WTC11 (cell line): ENCODE results near the gene SELENOP. TPM values are rescaled to one million over a fixed set of nuclear protein-coding genes. Genes with fewer than 3 reads are reported as not detected.

Source experiments
- ATAC-seq: fragments of 200-7000 bp; cut with Tn5 transposase; 2 replicates; pipeline ENCODE4 v1.10.0; 2021; ENCODE audit warnings: mild to moderate bottlenecking, moderate library complexity
- CTCF ChIA-PET: fragments of 300-600 bp; sonication (Branson Sonifier 250); formaldehyde crosslinking; loops from one replicate; lab custom pipeline; 2021; ENCODE audit warnings: antibody characterized with exemption; lab: Charles Lee
- POLR2A ChIA-PET: fragments of 350-600 bp; sonication (Branson Sonifier 250); formaldehyde crosslinking; loops from one replicate; lab custom pipeline; 2021; ENCODE audit warnings: antibody characterized with exemption; lab: Charles Lee
- DNase-seq: peaks from one replicate; pipeline ENCODE4 v3.0.0; 2021; ENCODE audit warnings: low spot score
- H3K27ac Mint-ChIP-seq: 2 replicates; pipeline ENCODE4 v1.8.0; 2021; ENCODE audit warnings: mixed read lengths
- H3K27me3 Mint-ChIP-seq: 2 replicates; pipeline ENCODE4 v1.8.0; 2021; ENCODE audit warnings: low read depth, mild to moderate bottlenecking, moderate library complexity, mixed read lengths
- H3K36me3 Mint-ChIP-seq: 2 replicates; pipeline ENCODE4 v1.8.0; 2021; ENCODE audit warnings: mixed read lengths
- H3K4me1 Mint-ChIP-seq: 2 replicates; pipeline ENCODE4 v1.8.0; 2022; ENCODE audit warnings: mixed read lengths
- H3K4me3 Mint-ChIP-seq: 2 replicates; pipeline ENCODE4 v1.8.0; 2021; ENCODE audit warnings: mild to moderate bottlenecking, moderate library complexity, mixed read lengths
- H3K9me3 Mint-ChIP-seq: 2 replicates; pipeline ENCODE4 v1.8.0; 2021; ENCODE audit warnings: mixed read lengths
- CREM ChIP-seq: sonication (generic); formaldehyde crosslinking; IDR thresholded peaks from 2 replicates; pipeline ENCODE4 v1.8.1; 2022; ENCODE audit warnings: mild to moderate bottlenecking, missing genetic modification reagents, moderate library complexity
- ELF4 ChIP-seq: sonication (generic); formaldehyde crosslinking; IDR thresholded peaks from 2 replicates; pipeline ENCODE4 v1.8.1; 2022; ENCODE audit warnings: low read depth, mild to moderate bottlenecking, moderate library complexity, missing genetic modification reagents
- ESRRA ChIP-seq: sonication (generic); formaldehyde crosslinking; IDR thresholded peaks from 2 replicates; pipeline ENCODE4 v1.8.1; 2022; ENCODE audit warnings: mild to moderate bottlenecking, missing genetic modification reagents, borderline replicate concordance
- ETV6 ChIP-seq: sonication (generic); formaldehyde crosslinking; IDR thresholded peaks from 2 replicates; pipeline ENCODE4 v1.8.1; 2022; ENCODE audit warnings: mild to moderate bottlenecking, missing genetic modification reagents
- FOXJ3 ChIP-seq: sonication (generic); formaldehyde crosslinking; IDR thresholded peaks from 2 replicates; pipeline ENCODE4 v1.9.0; 2021; ENCODE audit warnings: missing genetic modification reagents, mild to moderate bottlenecking, borderline replicate concordance
- FOXK1 ChIP-seq: sonication (generic); formaldehyde crosslinking; IDR thresholded peaks from 2 replicates; pipeline ENCODE4 v1.8.0; 2022; ENCODE audit warnings: mild to moderate bottlenecking, moderate library complexity, missing genetic modification reagents
- FOXP1 ChIP-seq: sonication (generic); formaldehyde crosslinking; IDR thresholded peaks from 2 replicates; pipeline ENCODE4 v1.8.0; 2022; ENCODE audit warnings: missing genetic modification reagents, mild to moderate bottlenecking, moderate library complexity, borderline replicate concordance
- GABPB1 ChIP-seq: sonication (generic); formaldehyde crosslinking; IDR thresholded peaks from 2 replicates; pipeline ENCODE4 v1.8.1; 2023; ENCODE audit warnings: mild to moderate bottlenecking, missing genetic modification reagents
- GTF2I ChIP-seq: fragments of 250-450 bp; sonication (Bioruptor Pico); conservative IDR thresholded peaks from 2 replicates; pipeline ENCODE4 v1.4.0; 2021; ENCODE audit warnings: mild to moderate bottlenecking
- IRF2 ChIP-seq: sonication (generic); formaldehyde crosslinking; IDR thresholded peaks from 2 replicates; pipeline ENCODE4 v1.8.0; 2022; ENCODE audit warnings: low read depth, missing genetic modification reagents, borderline replicate concordance
- MXD4 ChIP-seq: fragments of 250-450 bp; sonication (Bioruptor Pico); IDR thresholded peaks from 2 replicates; pipeline ENCODE4 v1.8.0; 2021; ENCODE audit warnings: mild to moderate bottlenecking, moderate library complexity, borderline replicate concordance
- NFATC4 ChIP-seq: fragments of 250-450 bp; sonication (Bioruptor Pico); IDR thresholded peaks from 2 replicates; pipeline ENCODE4 v1.9.0; 2021; ENCODE audit warnings: mild to moderate bottlenecking
- NR2C2 ChIP-seq: sonication (generic); formaldehyde crosslinking; IDR thresholded peaks from 2 replicates; pipeline ENCODE4 v1.8.0; 2022; ENCODE audit warnings: mild to moderate bottlenecking, missing genetic modification reagents
- NR3C1 ChIP-seq: sonication (generic); formaldehyde crosslinking; conservative IDR thresholded peaks from 2 replicates; pipeline ENCODE4 v1.8.1; 2023; ENCODE audit warnings: low read depth, mild to moderate bottlenecking, missing genetic modification reagents
- SMAD4 ChIP-seq: sonication (generic); formaldehyde crosslinking; IDR thresholded peaks from 2 replicates; pipeline ENCODE4 v1.8.0; 2022; ENCODE audit warnings: mild to moderate bottlenecking, missing genetic modification reagents
- SP1 ChIP-seq: sonication (generic); formaldehyde crosslinking; conservative IDR thresholded peaks from 2 replicates; pipeline ENCODE4 v1.8.1; 2022; ENCODE audit warnings: missing genetic modification reagents
- TEAD1 ChIP-seq: sonication (generic); formaldehyde crosslinking; IDR thresholded peaks from 2 replicates; pipeline ENCODE4 v1.8.0; 2022; ENCODE audit warnings: mild to moderate bottlenecking, missing genetic modification reagents
- ZBTB21 ChIP-seq: sonication (generic); formaldehyde crosslinking; IDR thresholded peaks from 2 replicates; pipeline ENCODE4 v1.8.1; 2023; ENCODE audit warnings: mild to moderate bottlenecking, missing genetic modification reagents, borderline replicate concordance
- ZNF263 ChIP-seq: sonication (generic); formaldehyde crosslinking; IDR thresholded peaks from 2 replicates; pipeline ENCODE4 v1.8.1; 2022; ENCODE audit warnings: low read depth, mild to moderate bottlenecking, moderate library complexity, missing genetic modification reagents
- total RNA-seq: library from RNA; stranded (reverse); gene quantifications from 3 replicates; pipeline ENCODE4 v1.2.3, GENCODE V29; 2021
- TF ChIP-seq, protein P1 (sequence below): fragments of 200-600 bp; IDR thresholded peaks from 2 replicates; pipeline ENCODE4 v1.8.0; 2022; ENCODE audit warnings: antibody characterized with exemption
- TF ChIP-seq, protein P2 (sequence below): sonication (generic); formaldehyde crosslinking; IDR thresholded peaks from 2 replicates; pipeline ENCODE4 v1.8.0; 2023; ENCODE audit warnings: missing genetic modification reagents
- TF ChIP-seq, protein P3 (sequence below): sonication (generic); formaldehyde crosslinking; IDR thresholded peaks from 2 replicates; pipeline ENCODE4 v1.8.1; 2022; ENCODE audit warnings: mild to moderate bottlenecking, moderate library complexity, missing genetic modification reagents
- TF ChIP-seq, protein P4 (sequence below): sonication (generic); formaldehyde crosslinking; IDR thresholded peaks from 2 replicates; pipeline ENCODE4 v1.8.0; 2022; ENCODE audit warnings: mild to moderate bottlenecking, missing genetic modification reagents
- TF ChIP-seq, protein P5 (sequence below): sonication (generic); formaldehyde crosslinking; IDR thresholded peaks from 2 replicates; pipeline ENCODE4 v1.8.1; 2023; ENCODE audit warnings: mild to moderate bottlenecking, missing genetic modification reagents, moderate library complexity
- TF ChIP-seq, protein P6 (sequence below): fragments of 250-450 bp; sonication (Bioruptor Pico); conservative IDR thresholded peaks from 2 replicates; pipeline ENCODE4 v1.9.0; 2021; ENCODE audit warnings: mild to moderate bottlenecking
- TF ChIP-seq, protein P7 (sequence below): sonication (generic); formaldehyde crosslinking; IDR thresholded peaks from 2 replicates; pipeline ENCODE4 v1.8.0; 2022; ENCODE audit warnings: mild to moderate bottlenecking, missing genetic modification reagents

Gene SELENOP
- total RNA-seq, 1 experiment from 2014 or later: 13.2 TPM

DNA sequence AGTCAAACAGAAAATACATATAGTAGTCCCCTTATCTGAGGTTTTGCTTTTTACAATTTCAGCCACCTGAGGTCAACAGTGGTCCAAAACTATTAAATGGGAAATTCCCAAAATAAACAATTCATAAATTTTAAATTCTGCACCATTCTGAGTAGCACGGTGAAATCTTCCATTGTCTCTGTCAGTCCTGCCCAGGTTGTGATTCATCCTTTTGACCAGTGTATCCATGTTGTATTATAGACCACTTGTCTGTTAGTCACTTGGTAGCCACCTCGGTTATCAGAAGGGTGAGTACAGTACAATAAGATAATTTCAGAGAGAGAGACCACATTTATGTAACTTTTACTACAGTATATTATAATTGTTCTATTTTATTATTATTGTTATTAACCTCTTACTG is 52.2 kb downstream of the SELENOP start (continued):
- TF ChIP-seq, protein P1, sequence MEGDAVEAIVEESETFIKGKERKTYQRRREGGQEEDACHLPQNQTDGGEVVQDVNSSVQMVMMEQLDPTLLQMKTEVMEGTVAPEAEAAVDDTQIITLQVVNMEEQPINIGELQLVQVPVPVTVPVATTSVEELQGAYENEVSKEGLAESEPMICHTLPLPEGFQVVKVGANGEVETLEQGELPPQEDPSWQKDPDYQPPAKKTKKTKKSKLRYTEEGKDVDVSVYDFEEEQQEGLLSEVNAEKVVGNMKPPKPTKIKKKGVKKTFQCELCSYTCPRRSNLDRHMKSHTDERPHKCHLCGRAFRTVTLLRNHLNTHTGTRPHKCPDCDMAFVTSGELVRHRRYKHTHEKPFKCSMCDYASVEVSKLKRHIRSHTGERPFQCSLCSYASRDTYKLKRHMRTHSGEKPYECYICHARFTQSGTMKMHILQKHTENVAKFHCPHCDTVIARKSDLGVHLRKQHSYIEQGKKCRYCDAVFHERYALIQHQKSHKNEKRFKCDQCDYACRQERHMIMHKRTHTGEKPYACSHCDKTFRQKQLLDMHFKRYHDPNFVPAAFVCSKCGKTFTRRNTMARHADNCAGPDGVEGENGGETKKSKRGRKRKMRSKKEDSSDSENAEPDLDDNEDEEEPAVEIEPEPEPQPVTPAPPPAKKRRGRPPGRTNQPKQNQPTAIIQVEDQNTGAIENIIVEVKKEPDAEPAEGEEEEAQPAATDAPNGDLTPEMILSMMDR: no peak
- TF ChIP-seq, protein P2, sequence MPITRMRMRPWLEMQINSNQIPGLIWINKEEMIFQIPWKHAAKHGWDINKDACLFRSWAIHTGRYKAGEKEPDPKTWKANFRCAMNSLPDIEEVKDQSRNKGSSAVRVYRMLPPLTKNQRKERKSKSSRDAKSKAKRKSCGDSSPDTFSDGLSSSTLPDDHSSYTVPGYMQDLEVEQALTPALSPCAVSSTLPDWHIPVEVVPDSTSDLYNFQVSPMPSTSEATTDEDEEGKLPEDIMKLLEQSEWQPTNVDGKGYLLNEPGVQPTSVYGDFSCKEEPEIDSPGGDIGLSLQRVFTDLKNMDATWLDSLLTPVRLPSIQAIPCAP (CRISPR knock-in tag): no peak
- TF ChIP-seq FOXJ3 (CRISPR knock-in tag): no peak
- TF ChIP-seq, protein P3, sequence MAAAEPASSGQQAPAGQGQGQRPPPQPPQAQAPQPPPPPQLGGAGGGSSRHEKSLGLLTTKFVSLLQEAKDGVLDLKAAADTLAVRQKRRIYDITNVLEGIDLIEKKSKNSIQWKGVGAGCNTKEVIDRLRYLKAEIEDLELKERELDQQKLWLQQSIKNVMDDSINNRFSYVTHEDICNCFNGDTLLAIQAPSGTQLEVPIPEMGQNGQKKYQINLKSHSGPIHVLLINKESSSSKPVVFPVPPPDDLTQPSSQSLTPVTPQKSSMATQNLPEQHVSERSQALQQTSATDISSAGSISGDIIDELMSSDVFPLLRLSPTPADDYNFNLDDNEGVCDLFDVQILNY: no peak
- TF ChIP-seq, protein P4, sequence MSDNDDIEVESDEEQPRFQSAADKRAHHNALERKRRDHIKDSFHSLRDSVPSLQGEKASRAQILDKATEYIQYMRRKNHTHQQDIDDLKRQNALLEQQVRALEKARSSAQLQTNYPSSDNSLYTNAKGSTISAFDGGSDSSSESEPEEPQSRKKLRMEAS: no peak

DNA sequence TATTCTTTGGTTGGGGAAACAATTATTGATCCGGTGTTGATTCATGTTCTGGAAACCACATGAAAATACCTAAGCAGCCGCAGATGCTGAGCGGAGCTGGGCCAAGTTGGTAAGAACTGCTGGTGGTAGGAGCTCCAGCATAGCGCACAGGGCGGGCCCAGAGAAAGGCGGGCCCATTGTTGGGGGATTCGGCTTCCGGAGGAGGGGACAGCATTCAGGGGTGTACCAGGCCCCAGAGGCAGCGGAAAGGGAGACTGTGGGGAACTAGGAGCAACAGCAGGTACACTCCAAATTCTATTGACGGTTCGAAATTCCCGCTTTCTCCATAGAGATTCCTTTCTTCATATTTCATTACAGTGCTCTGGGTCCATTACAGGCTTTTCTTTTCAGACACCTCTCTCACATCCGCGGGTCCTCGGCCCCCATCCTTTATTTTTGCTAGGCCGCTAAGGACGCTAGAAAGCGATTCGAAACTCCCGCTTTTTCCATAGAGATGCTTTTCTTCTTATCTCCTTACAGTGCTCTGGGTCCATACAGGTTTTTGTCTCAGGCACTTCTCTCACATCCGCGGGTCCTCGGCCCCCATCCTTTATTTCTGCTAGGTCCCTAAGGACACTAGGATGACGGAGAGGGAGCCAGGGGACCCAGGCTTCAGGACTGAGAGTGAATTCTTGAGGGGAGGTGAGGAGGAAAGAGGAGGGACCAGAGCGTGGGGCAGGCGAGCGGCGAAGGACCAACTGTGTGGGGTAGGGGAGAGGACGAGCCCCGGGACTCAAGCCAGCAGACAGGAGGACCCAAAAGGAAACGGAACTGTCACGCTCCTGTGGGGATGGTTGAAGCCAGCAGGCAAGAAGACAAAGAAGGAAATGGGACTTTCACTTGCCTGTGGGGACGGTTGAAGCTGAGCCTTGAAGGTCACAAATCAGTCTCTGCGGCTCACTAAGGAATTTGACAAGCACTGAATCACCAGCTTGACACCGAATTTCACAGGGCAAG is 54.8 kb downstream of the SELENOP start, which contains the start of gene CCDC152:
TSS of gene CCDC152 (plus strand) at position 213 of the 996 bp plus-strand sequence. CDS start 2,304 bp downstream, outside the sequence.
- Mint-ChIP-seq H3K9me3 (no peaks in the 10 kb centered on the region), H3K27ac (peak within 1 kb of the TSS; percentile 87), H3K27me3 (no peaks in the 10 kb centered on the region), H3K36me3 (peaks cover 3% of the 10 kb centered on the region; the same call in 1 of the 2 replicates), H3K4me1 (peaks cover 12% of the 10 kb centered on the region), H3K4me3 (peak within 1 kb of the TSS; percentile 93)
- TF ChIP-seq NR2C2 (CRISPR knock-in tag) (no peak), ELF4 (CRISPR knock-in tag) (no peak), FOXK1 (CRISPR knock-in tag) (peak; percentile 20; the same call in 1 of the 2 replicates), IRF2 (no peak), NFATC4 (CRISPR knock-in tag) (no peak), FOXP1 (CRISPR knock-in tag) (no peak), SP1 (CRISPR knock-in tag) (peak; percentile 55; the same call in 1 of the 2 replicates), ESRRA (no peak), ETV6 (CRISPR knock-in tag) (no peak), GABPB1 (CRISPR knock-in tag) (no peak), ZBTB21 (no peak), ZNF263 (no peak), MXD4 (CRISPR knock-in tag) (no peak), CREM (CRISPR knock-in tag) (no peak), TEAD1 (CRISPR knock-in tag) (no peak), GTF2I (CRISPR knock-in tag) (no peak), FOXJ3 (CRISPR knock-in tag) (no peak), SMAD4 (no peak), NR3C1 (CRISPR knock-in tag) (no peak)
- TF ChIP-seq, protein P4: 0 out of 2 replicates have a peak, but pooled peaks have one; percentile 5
- TF ChIP-seq, protein P5, sequence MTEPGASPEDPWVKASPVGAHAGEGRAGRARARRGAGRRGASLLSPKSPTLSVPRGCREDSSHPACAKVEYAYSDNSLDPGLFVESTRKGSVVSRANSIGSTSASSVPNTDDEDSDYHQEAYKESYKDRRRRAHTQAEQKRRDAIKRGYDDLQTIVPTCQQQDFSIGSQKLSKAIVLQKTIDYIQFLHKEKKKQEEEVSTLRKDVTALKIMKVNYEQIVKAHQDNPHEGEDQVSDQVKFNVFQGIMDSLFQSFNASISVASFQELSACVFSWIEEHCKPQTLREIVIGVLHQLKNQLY (CRISPR knock-in tag): no peak
- TF ChIP-seq, protein P6, sequence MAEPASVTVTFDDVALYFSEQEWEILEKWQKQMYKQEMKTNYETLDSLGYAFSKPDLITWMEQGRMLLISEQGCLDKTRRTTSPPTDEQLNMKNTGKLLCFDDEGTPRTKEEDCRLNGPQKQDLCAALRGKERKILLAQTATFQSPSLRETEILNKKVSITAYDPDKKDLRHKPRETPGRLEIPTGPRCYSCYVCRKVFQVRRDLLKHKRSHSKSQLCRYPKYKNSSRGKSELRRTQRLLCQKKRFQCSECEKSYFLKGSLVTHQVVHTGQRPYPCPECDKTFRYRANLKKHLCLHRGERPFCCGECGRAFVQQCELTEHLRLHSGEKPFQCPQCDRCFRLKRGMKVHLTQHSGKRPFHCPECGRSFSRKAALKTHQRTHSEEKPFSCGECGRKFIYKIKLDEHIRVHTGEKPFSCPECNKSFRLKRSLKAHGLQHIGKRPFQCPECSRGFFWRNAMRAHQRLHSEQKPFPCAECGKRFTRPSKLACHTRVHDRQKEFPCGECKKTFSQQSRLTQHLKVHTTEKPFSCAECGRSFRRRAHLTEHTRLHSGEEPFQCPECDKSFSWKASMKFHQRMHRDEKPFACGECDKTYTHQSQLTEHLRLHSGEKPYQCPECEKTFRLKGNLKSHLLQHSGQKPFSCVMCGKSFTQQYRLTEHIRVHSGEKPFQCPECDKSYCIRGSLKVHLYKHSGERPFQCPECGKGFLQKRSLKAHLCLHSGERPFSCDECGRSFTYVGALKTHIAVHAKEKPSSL (CRISPR knock-in tag): no peak
- TF ChIP-seq, protein P7, sequence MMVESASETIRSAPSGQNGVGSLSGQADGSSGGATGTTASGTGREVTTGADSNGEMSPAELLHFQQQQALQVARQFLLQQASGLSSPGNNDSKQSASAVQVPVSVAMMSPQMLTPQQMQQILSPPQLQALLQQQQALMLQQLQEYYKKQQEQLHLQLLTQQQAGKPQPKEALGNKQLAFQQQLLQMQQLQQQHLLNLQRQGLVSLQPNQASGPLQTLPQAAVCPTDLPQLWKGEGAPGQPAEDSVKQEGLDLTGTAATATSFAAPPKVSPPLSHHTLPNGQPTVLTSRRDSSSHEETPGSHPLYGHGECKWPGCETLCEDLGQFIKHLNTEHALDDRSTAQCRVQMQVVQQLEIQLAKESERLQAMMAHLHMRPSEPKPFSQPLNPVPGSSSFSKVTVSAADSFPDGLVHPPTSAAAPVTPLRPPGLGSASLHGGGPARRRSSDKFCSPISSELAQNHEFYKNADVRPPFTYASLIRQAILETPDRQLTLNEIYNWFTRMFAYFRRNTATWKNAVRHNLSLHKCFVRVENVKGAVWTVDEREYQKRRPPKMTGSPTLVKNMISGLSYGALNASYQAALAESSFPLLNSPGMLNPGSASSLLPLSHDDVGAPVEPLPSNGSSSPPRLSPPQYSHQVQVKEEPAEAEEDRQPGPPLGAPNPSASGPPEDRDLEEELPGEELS (CRISPR knock-in tag): no peak
- ATAC-seq (peak; percentile 100), DNase-seq (peak; percentile 78)
- POLR2A ChIA-PET: interaction anchor here (0.6 kb wide), 1 partner anchor 54 kb away, joined by 3 read pairs; no protein-coding TSS in a partner anchor
- CTCF ChIA-PET: interaction anchor here (0.6 to 2.1 kb wide), 5 partner anchors 9 to 152 kb away, joined by 3 to 11 read pairs (median 4); no protein-coding TSS in a partner anchor
